Measurements from ENCODE around the gene ELF1.
A peak's percentile ranks its signal among the peaks of the same experiment; 100 is the strongest.

DNA sequence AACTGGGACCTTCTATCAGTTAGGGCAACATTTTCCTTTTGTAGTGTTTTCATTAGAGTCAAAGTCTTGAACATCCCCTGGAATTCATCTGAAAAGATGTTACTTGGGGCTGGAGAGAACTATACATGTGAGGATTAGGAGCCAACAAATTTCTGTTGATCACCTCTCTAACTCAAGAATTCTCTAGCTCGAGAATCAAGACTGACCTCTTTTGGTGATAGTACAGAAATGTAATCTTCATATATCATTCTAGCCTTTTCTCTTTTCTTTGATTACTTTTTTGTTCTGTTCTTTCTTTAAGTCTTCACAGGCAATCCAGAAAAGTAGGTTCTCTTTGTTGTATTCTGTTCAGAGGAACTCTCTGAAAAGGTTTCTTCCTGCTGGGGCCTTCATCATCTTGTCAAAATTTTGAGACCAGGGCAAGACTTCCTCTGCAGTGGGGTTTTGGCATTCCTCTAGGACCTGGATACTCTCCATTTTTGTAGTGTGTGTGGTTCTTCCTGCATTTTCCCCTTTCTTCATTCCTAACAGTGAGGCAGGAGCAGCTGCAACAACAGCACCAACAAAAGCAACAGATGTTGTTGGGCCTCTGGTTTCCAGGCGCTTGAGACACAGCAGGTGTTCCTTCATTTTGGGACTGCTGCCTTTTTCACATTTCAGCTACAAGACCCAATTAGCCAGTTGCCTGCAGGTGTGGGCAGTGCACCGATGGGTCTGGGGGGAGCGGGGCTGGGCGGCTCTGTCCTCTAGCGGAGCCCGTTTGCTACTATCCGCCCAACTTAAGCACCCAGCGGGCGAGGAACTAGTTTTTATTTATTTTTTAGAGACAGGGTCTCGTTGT, 26.2 kb downstream of the ELF1 start:
- TF ChIP-seq, protein P1, sequence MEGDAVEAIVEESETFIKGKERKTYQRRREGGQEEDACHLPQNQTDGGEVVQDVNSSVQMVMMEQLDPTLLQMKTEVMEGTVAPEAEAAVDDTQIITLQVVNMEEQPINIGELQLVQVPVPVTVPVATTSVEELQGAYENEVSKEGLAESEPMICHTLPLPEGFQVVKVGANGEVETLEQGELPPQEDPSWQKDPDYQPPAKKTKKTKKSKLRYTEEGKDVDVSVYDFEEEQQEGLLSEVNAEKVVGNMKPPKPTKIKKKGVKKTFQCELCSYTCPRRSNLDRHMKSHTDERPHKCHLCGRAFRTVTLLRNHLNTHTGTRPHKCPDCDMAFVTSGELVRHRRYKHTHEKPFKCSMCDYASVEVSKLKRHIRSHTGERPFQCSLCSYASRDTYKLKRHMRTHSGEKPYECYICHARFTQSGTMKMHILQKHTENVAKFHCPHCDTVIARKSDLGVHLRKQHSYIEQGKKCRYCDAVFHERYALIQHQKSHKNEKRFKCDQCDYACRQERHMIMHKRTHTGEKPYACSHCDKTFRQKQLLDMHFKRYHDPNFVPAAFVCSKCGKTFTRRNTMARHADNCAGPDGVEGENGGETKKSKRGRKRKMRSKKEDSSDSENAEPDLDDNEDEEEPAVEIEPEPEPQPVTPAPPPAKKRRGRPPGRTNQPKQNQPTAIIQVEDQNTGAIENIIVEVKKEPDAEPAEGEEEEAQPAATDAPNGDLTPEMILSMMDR (conservative IDR thresholded peaks at IDR 0.05; ENCODE audit: low read depth, low read length) = peak; percentile 38; the same call in 1 of the 2 replicates
- no peak for TF ChIP-seq EZH2 (IDR thresholded peaks at IDR 0.05; ENCODE audit: low read length, unreplicated experiment)

Measured in PC-3 (cell line).